Measurements from ENCODE around the gene ODR4.
"Not testable (repeated sequence)": the region's sequence is repeated elsewhere in the genome, so short reads cannot be mapped to it uniquely, and the experiment has no call there.

Gene ODR4

DNA sequence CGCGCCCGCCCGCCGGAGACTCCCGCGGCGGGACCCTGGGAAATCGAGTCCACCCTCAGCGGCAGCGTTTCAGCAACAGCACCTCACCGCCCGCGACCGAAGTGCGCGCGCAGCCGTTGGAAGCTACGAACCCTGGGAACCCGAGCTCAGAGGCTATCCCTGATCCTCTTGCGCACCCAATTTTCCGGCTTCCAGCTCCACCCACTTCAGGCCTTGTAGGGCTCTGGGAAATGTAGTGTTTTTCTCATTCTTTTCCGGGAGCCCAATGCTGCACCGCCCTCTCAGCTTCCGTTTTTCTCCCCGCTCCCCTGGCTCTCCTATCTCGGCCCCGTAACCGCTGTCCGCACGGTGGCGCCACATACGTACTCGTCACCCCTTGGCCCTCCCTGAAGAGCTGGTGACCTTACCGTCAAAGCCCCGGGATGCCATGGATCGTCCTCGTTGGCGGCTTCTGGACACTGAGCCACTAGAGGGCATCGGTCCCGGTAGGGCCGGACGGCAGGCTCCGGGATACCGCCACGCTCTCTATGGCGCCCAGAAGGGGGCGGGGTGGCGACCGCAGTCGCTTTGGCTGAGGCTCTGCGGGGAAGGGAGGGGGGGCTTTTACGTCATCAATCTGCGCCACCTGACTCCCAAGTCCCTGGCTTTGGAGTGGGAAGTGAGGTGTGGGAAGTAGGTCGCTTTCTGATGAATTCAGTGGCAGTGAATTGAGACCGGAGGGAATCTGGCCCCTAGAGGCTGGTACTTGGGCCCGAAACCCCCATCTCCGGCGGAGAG lies at the start of gene ODR4, which contains the start of gene TPR:
ODR4 (plus strand) TSS at position 687 of the 777 bp plus-strand sequence. CDS start 3,948 bp downstream, outside the sequence.
TPR (minus strand) TSS at position 102 of the 777 bp plus-strand sequence. CDS start 225 bp downstream, outside the sequence.
- peak within 1 kb of the TSS; percentile 94 for H3K27ac ChIP-seq
- DNase-seq (ENCODE audit: low read depth, low spot score): peak; percentile 99

DNA sequence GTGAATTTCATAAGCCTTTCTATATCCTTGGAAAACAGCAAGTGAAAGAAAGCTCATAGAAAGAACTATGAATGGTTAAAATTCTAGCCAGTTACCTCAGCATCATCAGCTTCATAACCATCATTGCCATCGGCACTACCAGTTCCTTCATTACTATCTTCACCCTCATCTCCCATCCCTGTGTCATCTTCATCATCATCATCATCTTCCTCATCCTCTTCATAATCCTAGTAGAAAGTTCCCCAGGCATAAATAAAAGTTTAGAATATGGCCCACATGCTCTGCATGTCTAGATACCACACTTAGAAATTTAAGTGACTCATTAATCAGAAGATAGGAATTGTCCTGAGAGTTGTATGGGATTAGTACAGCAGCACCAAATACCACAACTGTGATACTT lies 49.6 kb upstream of the ODR4 start:
- DNase-seq (ENCODE audit: low read depth, low spot score): no peak
- no peak overlapping the region for H3K27ac ChIP-seq

DNA sequence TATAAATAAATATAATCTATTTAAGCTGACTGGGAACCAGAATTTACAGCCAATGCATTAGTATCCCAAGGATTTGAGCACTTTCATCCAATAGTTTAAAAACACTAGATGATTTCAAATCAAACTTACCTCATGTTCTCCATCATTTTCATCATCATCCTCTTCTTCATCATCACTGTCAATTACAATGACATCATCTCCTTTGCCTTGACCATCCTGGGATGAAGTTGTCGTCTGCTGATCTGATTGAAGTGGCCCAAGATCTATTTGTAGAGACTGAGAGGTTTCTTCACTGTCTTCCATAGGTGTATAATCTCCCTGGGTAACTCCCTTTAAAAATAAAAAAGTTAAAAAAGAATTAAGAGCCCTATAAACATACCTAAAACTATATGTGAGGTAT lies 48.3 kb upstream of the ODR4 start:
- no peak for DNase-seq (ENCODE audit: low read depth, low spot score)
- H3K27ac ChIP-seq: no peak overlapping the region

DNA sequence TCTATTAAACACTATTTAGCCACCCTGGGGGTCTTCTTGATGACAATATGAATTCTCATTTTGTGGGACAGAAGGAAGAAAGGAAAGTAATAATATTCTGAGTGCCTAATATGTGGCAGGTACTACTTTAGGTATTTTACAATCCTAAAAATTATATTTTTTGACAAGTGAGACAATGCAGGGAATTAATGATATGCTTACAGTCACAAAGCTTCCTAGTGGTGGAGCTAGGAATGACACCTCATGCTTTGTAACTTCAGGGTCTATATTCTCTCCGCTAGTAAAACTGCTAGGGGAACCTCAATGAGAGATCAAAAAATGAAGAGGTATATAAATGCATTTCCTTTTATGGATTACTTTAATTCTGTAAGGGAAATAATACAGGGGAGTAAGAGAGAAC lies 44.9 kb upstream of the ODR4 start:
- no peak for DNase-seq (ENCODE audit: low read depth, low spot score)
- H3K27ac ChIP-seq: no peak overlapping the region

DNA sequence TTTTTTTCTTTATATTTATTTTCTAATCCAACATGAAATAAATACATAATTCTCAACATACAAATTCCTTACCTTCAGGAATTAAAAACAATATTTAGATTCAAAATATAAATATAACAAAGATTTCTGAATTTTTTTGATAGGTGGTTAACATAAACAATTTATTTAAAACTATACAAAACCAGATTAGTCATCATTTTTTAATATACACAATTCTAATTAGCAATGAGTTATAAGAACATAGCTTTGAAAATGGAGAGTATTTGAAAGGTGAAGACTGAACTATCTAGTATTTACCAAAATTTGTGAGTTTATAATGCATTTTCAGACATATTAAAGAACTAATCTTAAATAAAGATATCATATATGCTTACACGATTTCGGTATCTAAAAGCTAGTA lies 38.1 kb upstream of the ODR4 start:
- DNase-seq (ENCODE audit: low read depth, low spot score): no peak
- no peak overlapping the region for H3K27ac ChIP-seq

DNA sequence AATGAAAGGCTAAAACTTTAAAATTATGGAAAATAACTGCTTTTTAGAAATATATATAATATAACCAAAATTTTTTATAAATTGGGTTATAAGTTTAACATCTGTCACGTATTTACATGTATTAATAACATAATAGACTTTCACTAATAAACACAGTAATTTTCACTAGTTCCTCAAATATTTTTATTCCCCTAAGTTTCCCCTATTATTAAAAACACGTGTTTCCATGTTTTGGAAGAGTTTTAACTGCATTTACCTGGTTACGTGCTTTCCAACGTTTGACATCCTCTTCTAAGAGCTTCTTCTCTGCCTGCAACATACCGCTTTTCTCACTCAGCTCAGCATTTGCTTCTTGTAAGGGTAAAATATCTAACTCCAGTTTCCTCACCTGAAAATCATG lies 34.9 kb upstream of the ODR4 start:
- no peak overlapping the region for H3K27ac ChIP-seq
- no peak for DNase-seq (ENCODE audit: low read depth, low spot score)

DNA sequence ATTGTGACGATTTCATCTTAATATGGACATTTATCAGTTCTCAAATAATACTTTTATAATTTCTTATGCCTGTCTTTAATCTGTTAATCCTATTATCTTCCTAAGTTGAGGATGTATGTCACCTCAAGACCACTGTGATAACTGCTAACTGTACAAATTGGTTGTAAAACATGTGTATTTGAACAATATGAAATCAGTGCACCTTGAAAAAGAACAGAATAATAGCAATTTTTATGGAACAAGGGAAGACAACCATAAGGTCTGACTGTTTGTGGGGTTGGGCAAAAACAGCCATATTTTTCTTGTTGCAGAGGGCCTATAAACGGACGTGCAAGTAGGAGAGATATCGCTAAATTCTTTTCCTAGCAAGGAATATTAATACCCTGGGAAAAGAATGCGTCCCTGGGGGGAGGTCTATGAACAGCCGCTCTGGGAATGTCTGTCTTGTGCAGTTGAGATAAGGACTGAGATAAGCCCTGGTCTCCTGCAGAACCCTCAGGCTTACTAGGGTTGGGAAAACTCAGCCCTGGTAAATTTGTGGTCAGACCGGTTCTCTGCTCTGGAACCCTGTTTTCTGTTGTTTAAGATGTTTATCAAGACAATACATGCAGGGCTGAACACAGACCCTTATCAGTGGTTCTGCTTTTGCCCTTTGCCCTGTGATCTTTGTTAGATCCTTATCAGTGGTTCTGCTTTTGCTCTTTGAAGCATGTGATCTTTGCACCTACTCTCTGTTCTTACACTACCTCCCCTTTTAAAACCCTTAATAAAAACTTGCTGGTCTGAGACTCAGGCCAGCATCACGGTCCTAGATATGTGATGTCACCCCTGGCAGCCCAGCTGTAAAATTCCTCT lies 27.6 kb upstream of the ODR4 start:
- H3K27ac ChIP-seq; DNase-seq (ENCODE audit: low read depth, low spot score): not testable (repeated sequence)

DNA sequence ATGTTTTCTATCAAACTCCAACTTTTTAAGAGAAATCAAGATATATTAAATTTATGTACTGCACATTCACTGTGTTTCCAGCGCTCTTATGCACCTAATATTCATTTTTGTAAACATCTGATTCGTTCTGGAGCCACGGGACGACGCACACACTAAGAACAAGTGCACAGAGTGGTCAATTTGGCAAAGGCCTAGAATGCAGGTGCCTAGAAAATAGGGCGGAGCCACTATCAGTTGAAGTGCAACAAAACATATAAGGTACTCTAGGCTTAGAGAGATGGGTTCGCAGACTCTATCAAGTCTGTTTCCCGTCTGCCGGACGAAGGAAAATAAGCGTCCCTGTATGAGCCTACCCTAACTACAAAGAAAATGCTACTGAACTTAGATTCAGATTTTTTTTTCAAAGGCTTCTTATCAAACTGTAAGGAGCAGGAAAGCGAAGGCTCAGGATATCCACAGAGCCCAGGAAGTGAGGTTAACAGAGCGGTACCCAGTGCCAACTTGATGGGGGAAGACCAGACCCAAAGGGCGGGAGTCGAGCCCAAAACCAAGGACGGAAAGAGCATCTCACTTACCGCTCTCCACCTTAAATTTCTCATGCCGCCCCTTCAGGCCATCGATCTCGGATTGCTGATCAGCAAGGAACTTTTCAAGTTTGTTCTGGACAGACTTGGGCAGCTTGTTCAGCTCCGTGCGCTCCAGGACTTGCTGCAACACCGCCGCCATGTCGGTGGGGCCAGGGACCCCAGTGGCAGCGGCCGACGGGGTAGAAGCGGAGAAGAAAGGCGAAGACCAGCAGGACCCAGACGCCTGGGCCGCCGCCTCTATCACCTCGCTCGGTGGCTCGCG lies 1.1 kb upstream of the ODR4 start:
- H3K27ac ChIP-seq: peak overlapping the region; percentile 94
- no peak for DNase-seq (ENCODE audit: low read depth, low spot score)

DNA sequence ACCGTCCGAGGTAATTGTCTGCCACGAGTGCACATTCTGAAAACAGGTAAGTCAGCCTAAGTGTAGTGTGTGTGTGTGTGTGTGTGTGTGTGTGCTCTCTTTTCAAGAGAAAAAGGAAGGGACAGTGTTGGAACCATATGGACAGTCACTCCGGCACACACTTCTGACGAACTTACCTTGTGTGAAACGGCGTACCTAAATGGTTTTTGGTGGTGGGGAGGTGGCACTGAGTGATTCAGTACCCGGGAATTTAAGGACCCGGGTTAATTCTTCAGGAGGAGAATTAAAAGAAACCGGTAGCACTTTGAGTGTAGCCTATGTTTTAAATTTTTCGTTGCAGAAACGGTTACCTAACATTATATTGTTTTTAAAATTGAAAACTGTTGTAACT lies 286 bp downstream of the ODR4 start:
- DNase-seq (ENCODE audit: low read depth, low spot score): peak; percentile 39
- H3K27ac ChIP-seq: peak overlapping the region; percentile 94

DNA sequence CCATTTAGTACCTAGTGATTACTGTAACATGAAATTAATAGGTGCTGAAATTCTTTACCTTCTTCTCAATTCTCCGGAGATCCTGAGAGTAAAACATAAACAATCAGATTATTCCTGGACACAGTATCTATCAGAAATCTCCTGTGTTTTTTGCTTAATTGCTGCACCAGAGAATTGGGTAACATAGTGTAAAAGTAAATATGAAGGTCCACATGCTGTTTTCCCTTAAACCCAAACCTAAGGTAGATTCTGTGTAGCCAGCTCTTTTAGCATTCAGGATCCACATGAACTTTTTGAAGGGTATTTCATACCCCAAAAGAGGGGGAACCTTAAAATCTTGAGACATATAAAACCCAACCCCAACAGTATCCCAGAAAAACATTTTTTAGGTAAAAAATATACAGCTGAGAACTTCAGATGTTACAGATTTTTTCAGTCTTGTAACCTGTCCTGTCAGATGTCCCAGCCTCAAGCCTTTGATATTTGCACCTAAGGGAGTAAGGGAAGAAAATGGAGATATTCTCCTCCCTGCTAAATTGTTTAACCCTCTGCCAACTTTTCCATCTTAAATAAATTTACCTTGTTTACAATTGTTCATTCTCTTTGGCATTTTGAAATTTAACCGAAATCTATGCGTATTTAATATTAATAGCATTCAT lies 11.2 kb downstream of the ODR4 start:
- no peak overlapping the region for H3K27ac ChIP-seq
- DNase-seq (ENCODE audit: low read depth, low spot score): no peak

DNA sequence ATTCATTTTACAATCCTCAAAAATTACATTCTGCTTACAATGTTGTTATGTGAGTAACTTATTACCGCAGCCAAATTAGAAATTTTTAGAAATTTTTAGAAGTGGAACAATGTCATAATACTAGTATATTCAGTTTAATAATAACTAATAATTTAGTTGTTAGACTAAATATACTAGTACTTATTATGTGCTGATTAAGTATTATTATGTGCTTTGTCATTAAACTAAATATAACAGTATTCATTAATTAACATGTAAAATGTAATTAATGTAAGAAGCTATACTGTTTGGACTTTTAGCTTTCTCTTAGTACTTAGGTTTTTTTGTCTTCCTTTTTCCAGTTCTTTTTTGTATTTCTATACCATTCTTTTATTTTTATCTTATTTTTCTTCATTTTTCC lies 15.3 kb downstream of the ODR4 start:
- DNase-seq (ENCODE audit: low read depth, low spot score): no peak

DNA sequence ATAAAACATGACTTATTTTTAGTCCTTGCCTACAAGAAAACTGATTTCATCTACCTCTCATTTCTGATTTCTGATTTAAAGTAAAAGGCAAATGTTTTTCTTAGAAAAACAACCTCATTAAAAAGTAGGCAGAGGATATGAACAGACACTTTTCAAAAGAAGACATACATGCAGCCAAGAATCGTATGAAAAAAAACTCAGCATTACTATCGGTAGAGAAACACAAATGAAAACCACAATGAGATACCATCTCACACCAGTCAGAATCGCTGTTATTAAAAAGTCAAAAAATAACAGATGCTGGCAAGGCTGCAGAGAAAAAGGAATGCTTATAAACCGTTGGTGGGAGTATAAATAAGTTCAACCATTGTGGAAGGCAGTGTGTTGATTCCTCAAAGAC lies 16.2 kb downstream of the ODR4 start:
- no peak for DNase-seq (ENCODE audit: low read depth, low spot score)

More for the DNA sequence above, 15.3 kb downstream of the ODR4 start:
- no peak overlapping the region for H3K27ac ChIP-seq

DNA sequence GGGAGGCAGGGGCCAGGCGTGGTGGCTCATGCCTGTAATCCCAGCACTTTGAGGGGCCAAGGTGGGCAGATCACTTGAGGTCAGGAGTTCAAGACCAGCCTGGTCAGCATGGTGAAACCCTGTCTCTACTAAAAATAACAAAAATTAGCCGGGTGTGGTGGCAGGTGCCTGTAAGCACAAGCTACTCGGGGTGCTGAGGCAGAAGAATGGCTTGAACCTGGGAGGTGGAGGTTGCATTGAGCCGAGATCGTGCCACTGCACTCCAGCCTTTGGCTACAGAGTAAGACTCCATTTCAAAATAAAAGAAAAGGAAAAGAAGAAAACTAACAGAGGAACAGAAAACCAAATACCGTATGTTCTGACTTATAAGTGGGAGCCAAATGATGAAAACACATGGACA lies 17.1 kb downstream of the ODR4 start:
- DNase-seq (ENCODE audit: low read depth, low spot score); H3K27ac ChIP-seq: not testable (repeated sequence)

More for the DNA sequence above, 16.2 kb downstream of the ODR4 start:
- no peak overlapping the region for H3K27ac ChIP-seq

DNA sequence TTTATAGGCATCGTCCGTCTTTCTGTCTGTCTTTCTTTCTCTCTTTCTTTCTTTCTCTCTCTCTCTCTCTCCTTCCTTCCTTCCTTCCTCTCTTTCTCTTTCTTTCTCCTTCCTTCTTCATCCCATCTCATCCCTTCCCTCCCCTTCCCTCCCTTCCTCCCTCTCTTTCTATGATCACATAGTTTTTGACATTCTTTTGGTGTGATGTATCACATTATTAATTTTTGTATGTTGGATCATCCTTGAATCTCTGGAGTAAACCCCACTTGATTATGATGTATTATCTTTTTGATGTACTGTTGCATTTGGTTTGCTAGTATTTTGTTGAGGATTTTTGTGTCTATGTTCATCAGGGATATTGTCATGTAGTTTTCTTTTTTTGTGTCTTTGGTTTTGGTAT lies 25.8 kb downstream of the ODR4 start:
- H3K27ac ChIP-seq; DNase-seq (ENCODE audit: low read depth, low spot score): not testable (repeated sequence)

DNA sequence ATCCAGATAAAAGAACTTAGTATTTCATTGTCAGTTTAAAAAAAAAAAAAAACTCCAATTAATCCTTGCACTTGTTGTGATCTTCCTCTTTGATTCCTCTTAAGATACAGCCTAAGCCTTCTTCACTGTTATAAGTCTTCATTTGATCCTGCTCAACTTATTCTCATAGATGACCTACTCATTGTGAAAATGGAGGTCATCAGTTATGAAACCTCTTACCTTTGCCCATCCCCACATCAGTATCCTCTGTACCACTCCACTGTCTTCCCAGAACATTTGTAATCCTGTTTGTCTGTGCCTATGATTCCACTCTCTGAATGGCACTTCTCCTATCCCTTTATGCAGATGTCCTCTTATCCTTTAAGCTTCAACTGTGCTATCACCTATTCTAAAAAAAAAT lies 28.0 kb downstream of the ODR4 start:
- DNase-seq (ENCODE audit: low read depth, low spot score): no peak
- no peak overlapping the region for H3K27ac ChIP-seq

DNA sequence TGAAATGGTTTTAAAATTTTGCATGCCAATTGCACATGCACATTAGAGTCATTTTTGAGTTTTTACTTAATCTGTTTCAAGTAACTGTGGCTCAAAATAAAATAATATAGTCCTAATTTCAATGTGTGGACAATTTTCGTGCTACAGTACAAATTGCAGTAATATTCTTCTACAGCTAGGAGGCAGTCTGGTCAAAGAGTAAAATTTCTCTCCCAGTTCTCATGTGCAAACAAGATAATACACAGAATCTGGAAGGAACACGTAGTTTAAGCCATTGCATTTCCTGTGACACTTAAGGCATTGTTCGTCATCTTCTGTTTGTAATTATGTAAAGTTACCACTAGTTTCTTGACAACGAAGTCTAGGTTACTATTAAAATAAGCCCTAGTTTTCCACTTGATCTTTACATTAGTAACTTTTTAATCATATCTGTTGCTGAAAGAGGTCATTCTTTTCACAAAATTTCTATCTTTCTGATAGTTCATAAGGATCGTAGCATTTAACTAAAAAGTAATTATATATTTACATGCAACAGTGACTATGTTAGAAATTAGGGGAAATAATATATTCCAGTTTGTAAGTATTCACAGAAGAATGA lies 28.9 kb downstream of the ODR4 start:
- DNase-seq (ENCODE audit: low read depth, low spot score): no peak
- H3K27ac ChIP-seq: no peak overlapping the region

DNA sequence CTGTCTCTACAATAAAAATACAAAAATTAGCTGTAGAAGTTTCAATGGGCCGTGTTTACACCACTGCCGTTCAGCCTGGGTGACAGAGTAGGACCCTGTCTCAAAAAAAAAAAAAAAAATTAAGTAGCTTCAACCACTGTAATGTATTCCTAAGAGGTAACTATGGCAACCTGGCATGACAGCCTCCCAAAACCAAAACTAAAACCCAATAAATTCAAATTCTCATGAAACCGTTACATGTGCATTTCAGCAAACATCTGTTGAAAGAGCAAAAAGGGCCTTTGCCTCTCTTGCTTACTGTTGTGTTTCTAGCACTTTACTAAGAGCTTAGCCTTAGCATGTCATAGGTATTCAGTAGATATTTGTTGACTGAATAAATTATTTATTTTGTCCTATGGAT lies 33.5 kb downstream of the ODR4 start:
- H3K27ac ChIP-seq: no peak overlapping the region
- DNase-seq (ENCODE audit: low read depth, low spot score): no peak

DNA sequence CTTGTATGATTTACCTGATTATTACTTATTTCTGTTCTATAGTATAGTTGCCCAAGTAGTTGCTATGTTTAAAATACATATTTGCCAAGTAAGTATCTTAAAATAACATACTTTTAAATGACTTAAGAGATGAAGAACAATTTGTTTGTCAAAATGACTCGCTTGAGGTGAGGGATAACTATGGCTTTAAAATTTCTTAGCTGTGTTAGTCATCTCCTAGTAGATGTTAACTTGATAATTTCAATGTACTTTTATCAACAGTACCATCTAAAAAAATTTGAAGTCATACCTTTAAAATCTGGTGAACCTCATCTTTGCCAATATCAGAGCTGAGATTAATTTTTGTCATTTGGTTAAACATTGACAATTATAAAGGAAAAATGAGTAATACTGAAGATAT lies 37.7 kb downstream of the ODR4 start:
- no peak for DNase-seq (ENCODE audit: low read depth, low spot score)

DNA sequence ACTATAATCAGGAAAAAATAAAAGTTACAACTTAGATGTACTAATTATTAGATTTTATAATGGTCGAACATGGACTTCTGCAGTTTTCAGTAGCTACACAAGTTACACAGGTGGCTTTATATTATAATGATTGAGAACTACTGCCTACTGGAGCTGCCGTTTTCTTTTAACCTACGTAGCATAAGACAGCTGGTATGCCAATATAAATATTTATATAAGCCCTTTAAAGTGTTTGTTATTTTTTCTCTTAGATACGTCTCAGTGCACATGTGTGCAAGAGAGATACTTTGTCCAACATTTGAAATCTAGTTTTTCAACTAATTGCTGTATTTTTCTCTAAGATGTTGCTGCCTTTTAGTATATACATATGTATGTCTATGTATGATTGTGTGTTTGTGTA lies 42.9 kb downstream of the ODR4 start:
- no peak overlapping the region for H3K27ac ChIP-seq
- no peak for DNase-seq (ENCODE audit: low read depth, low spot score)

More for the DNA sequence above, 37.7 kb downstream of the ODR4 start:
- H3K27ac ChIP-seq: no peak overlapping the region

Data from epithelial cell of prostate (primary cell).